CD4-positive, alpha-beta T cell treated with Interleukin-21 for 1 hour (primary cell): ENCODE measurements around the gene MED13L.

Experiments used
- DNase-seq: peaks from one replicate; pipeline ENCODE4 v3.0.0-alpha.2; 2020

Gene MED13L

GRCh38 chr12:116076399-116076798, 201.1 kb downstream of the MED13L start:
- DNase-seq = no peak

DNA sequence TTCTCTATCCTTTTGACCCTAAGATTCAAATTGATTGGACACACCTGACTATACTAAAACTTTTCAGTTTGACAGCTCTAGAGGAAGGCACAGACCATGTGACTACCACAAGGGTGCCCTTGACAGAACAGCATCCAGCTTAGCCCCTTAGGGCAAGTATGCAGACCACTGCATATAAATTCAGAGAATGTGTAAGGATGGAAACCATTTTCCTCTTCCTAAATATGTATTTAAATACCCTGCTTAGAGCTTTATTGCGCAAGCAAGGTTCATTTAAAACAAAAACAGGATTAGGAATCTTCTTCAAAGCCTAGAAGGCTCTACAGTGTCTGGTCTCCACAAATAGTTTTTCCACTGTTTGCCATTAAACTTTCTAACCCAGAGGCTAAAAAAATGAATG, 202.8 kb downstream of the MED13L start:
- DNase-seq = no peak

- no peak for DNase-seq
Measured at GRCh38 chr12:116071555-116072230, 205.8 kb downstream of the MED13L start.

GRCh38 chr12:116070444-116070843, 207.0 kb downstream of the MED13L start:
- no peak for DNase-seq

DNA sequence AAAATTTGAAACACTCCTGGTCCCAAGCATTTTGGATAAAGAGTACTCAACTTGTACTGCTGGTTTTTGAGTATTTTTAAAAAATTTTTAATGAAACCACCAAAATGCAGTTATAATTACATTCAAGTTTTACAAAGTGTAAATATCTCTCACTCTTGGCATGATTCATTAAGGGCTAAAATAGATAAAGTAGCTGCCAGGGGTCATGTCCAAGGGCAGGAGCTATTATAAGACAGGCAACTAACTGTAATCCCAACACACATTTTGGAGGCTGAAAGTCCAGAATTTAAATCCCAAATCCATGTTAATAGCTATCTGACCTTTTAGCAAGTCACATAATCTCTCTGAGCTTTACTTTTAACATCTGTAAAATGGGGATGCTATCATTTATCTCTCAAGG, 207.6 kb downstream of the MED13L start:
- no peak for DNase-seq

DNA sequence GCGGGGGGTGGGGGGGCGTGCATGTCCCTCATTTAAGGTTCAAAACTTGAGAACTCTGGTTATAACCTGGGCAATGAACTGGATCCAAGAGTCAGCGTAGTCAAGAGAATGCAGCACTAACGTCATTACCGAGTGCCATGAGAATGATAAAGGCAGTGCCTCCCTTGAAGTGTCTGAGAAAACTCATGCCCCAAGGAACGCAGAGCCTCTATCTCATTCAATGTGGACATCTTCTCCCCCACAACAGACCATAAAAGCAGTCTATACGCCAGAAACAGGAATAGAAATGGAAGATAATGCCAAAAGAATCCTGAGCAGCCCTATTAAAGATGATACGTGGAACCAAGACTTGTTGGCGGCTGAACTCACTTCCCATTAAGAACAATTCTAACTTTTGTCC, 208.6 kb downstream of the MED13L start:
- DNase-seq = no peak

GRCh38 chr12:116068371-116068770, 209.1 kb downstream of the MED13L start:
- no peak for DNase-seq

DNA sequence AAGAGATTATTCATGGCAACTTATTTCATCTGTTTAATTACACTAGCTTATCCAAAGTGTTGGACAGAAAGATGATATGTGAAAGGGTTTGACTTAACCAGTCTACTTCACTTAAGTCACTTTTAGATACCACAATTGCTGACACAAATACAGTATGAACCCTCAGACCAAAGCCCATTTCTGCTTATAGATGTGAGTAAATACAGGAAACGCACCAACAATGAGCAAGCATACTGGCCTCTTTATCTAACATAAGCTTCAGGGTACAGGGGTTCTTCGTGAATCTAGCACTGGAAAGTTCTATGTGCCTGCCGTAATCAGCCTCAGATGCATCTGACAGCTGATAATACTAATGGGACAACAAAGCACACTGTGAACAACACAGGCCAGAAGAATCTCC, 209.6 kb downstream of the MED13L start:
- no peak for DNase-seq

GRCh38 chr12:116066381-116067230, 210.9 kb downstream of the MED13L start:
- peak; percentile 61 for DNase-seq

- DNase-seq = no peak
Measured at GRCh38 chr12:116065606-116066005, 211.9 kb downstream of the MED13L start.

DNA sequence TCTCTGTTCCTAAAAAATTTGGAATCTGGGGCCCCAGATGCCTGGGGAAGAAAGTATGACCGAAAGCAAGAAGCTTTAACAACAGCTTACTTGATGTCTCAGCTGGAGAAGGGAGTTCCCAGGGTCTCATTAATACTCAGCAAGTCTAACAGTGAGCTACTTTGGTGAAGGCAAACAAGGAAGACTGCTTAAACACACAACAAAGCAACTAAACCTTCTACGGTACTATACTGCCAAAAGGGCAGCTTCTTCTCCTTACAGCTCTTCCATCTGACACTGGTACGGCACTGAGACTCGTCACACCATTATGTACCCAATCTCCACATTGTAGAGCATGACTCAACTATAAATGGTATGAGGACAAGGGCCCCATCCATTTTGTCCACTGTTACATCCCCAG, 213.0 kb downstream of the MED13L start:
- DNase-seq = no peak

DNA sequence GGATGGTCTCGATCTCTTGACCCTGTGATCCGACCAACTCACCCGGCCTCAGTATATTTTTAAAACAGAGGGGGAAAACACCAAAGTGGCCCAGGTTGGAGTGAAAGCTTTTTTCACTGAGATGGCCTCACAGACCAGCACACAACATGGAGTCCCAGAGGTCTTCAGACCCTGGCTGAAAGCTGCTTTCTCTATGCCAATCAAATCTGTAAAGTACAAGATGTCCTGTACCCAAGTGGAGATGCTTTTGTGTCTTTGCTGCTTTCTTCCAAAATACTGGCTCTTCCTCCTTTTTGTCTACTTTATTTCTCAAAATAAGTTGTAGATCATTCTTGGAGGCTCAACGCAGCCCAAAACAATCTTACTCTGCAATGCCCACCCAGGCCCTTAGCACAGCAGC, 214.8 kb downstream of the MED13L start:
- no peak for DNase-seq

DNA sequence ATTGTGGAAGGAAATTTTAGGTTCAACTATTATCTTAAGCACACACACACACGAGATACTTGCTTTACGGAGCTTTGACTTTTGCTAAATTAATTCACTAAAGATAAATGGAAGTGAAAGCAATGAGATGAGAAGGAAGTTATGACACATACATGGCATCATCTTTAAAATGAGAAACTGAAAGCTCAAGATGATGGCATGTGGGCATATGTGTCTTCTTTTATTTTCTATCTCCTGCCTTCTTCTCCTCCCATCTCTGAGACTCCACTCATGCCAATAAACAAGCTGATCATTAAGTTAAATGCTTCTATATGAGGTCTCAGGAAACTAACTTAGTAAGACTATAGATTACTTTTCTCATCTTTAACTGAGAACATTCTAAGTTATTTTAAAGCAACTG, 216.7 kb downstream of the MED13L start:
- DNase-seq = peak; percentile 48

GRCh38 chr12:116059904-116060303, 217.6 kb downstream of the MED13L start:
- no peak for DNase-seq

DNA sequence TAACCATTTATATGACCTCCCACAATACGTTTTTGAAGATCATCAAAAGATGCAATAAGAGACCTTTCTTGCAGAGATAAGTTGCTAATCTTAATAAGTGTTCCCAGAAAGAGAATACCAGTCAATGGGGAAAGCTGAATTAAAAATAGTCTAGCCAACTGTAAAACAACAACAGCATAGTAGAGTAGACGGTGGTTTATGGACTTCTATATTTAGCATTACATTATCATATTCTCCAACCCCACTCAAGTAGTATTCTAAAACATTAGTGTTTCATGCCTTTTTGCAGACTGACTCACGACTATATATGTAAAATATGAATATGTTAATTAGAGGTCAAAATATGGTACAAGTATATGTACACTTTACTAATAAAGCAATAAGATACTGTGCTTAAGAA, 218.9 kb downstream of the MED13L start:
- no peak for DNase-seq

GRCh38 chr12:116057356-116057755, 220.1 kb downstream of the MED13L start:
- no peak for DNase-seq

DNA sequence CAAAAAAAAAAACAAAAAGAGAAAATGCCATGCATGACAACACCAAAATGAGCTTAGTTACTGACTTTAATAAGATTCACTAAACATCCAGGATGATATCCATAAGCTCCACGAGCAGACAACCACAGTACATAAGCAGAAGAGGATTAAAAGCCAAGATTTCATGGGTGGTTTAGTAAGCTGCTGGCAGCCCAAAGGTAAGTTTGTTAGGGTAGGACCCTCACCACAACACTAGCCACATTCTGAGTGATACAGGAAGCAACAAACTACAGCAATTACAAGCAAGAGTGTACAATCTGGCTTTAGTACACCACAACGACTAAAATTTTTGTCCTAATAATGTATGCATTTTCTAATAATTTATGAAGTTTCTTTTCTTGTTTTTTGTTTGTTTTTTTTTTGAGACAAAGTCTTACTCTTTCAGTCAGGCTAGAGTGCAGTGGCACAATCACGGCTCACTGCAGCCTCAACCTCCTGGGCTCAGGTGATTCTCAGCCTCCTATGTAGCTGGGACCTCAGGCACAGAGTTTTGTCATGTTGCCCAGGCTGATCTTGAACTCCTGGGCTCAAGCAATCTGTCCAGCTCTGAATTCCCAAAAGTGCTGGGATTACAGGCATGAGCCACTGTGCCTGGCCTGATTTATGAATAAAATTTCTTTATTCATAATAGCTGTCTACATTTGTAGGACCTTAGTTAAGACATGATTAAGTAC, 221.4 kb downstream of the MED13L start:
- DNase-seq = no peak

- no peak for DNase-seq
Measured at GRCh38 chr12:116054280-116054679, 223.2 kb downstream of the MED13L start.

- no peak for DNase-seq
Measured at GRCh38 chr12:116053479-116054200, 223.9 kb downstream of the MED13L start.

- DNase-seq = no peak
Measured at GRCh38 chr12:116050275-116050674, 227.2 kb downstream of the MED13L start.

- DNase-seq = no peak
Measured at GRCh38 chr12:116048879-116049278, 228.6 kb downstream of the MED13L start.

GRCh38 chr12:116046039-116046438, 231.5 kb downstream of the MED13L start:
- no peak for DNase-seq

DNA sequence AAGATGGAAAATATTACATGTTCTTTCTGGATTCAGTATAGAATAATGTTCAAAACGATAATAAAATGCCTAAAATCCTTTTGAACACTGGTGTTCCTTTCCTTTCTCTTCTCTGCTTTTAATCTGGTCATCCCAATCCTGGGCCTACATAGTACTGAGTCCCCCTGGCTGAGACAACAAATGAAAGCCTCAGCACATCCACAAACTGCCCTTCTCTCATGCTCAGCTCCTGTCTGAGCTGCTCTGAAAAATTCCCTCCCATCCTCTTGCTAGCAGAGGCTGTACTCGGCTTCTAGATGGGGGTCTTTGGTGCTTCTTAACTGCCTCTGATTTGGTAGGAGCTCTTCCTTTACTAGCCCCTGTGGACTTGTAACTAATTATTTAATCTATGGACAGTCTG, 232.3 kb downstream of the MED13L start:
- no peak for DNase-seq
